Stomach smooth muscle (tissue), 2 donors: Measurements from ENCODE around the gene QPRT.
"Not testable (repeated sequence)": the region's sequence is repeated elsewhere in the genome, so short reads cannot be mapped to it uniquely, and the experiment has no call there.

ENCODE experiments used
- H3K27ac ChIP-seq: one replicate; pipeline ENCODE4 v1.7.0; 2013; ENCODE audit warnings: mild to moderate bottlenecking, low read length, inconsistent platforms
- H3K27me3 ChIP-seq, 2 donors: one replicate each; pipeline ENCODE4 v1.7.0; 2013; ENCODE audit warnings: low read length in 2 of 2; ENCODE audit not compliant: insufficient read depth in 2 of 2, control insufficient read depth in 1 of 2
- H3K36me3 ChIP-seq, 2 donors: one replicate each; pipeline ENCODE4 v1.7.0; 2013; ENCODE audit warnings: low read length in 2 of 2; ENCODE audit not compliant: control insufficient read depth in 2 of 2, insufficient read depth in 2 of 2
- H3K4me1 ChIP-seq: one replicate; pipeline ENCODE4 v1.7.0; 2013; ENCODE audit warnings: low read length; ENCODE audit not compliant: control insufficient read depth, insufficient read depth
- H3K4me3 ChIP-seq, 2 donors: one replicate each; pipeline ENCODE4 v1.7.0; 2013; ENCODE audit warnings: low read length in 2 of 2
- H3K9ac ChIP-seq, 2 donors: one replicate each; pipeline ENCODE4 v1.7.0; 2013; ENCODE audit warnings: low read length in 2 of 2, mild to moderate bottlenecking in 1 of 2
- H3K9me3 ChIP-seq, 2 donors: one replicate each; pipeline ENCODE4 v1.7.0; 2013; ENCODE audit warnings: low read length in 2 of 2; ENCODE audit not compliant: control insufficient read depth in 2 of 2
- donor health status: healthy.
- donor health status: Pancreatic carcinoma.

QPRT gene

GRCh38 chr16:29646947-29647346 lies 32.0 kb upstream of the QPRT start:
- Histone ChIP-seq H3K9me3 (no peaks in the 10 kb centered on the region), H3K36me3 (no peaks in the 10 kb centered on the region), H3K9ac (no peak overlapping the region), H3K27me3 (no peaks in the 10 kb centered on the region), H3K4me3 (no peak overlapping the region), H3K4me1 (no peaks in the 10 kb centered on the region), H3K27ac (no peak overlapping the region)

- Histone ChIP-seq H3K4me1 (no peaks in the 10 kb centered on the region), H3K4me3 (no peak overlapping the region), H3K27me3 (no peaks in the 10 kb centered on the region), H3K9ac (no peak overlapping the region), H3K36me3 (no peaks in the 10 kb centered on the region), H3K27ac (no peak overlapping the region), H3K9me3 (no peaks in the 10 kb centered on the region)
These were observed 29.1 kb upstream of the QPRT start for GRCh38 chr16:29649588-29650494.

- H3K9ac ChIP-seq: no peak overlapping the region
- H3K4me1 ChIP-seq: no peaks in the 10 kb centered on the region
- no peak overlapping the region for H3K4me3 ChIP-seq
- no peak overlapping the region for H3K27ac ChIP-seq
- no peaks in the 10 kb centered on the region for H3K27me3 ChIP-seq
- H3K36me3 ChIP-seq: no peaks in the 10 kb centered on the region
- H3K9me3 ChIP-seq: no peaks in the 10 kb centered on the region
These were observed 28.2 kb upstream of the QPRT start for GRCh38 chr16:29650771-29651170.

- Histone ChIP-seq H3K27me3 (no peaks in the 10 kb centered on the region), H3K4me3 (no peak overlapping the region), H3K36me3 (no peaks in the 10 kb centered on the region), H3K27ac (no peak overlapping the region), H3K9ac (no peak overlapping the region), H3K4me1 (no peaks in the 10 kb centered on the region), H3K9me3 (no peaks in the 10 kb centered on the region)
These were observed 27.1 kb upstream of the QPRT start for GRCh38 chr16:29651774-29652349.

- Histone ChIP-seq H3K4me3 (no peak overlapping the region), H3K4me1 (no peaks in the 10 kb centered on the region), H3K9ac (no peak overlapping the region), H3K27me3 (no peaks in the 10 kb centered on the region), H3K27ac (no peak overlapping the region), H3K36me3 (no peaks in the 10 kb centered on the region), H3K9me3 (no peaks in the 10 kb centered on the region)
These were observed 25.5 kb upstream of the QPRT start for GRCh38 chr16:29653471-29653870.

- not testable (repeated sequence) for H3K36me3 ChIP-seq, H3K4me1 ChIP-seq, H3K27ac ChIP-seq, H3K9me3 ChIP-seq, H3K9ac ChIP-seq, H3K4me3 ChIP-seq, H3K27me3 ChIP-seq
These were observed 25.1 kb upstream of the QPRT start for GRCh38 chr16:29653890-29654289.

GRCh38 chr16:29656688-29657523 lies 22.1 kb upstream of the QPRT start:
- Histone ChIP-seq H3K9me3 (no peaks in the 10 kb centered on the region), H3K4me3 (no peak overlapping the region), H3K9ac (no peak overlapping the region), H3K27me3 (no peaks in the 10 kb centered on the region), H3K36me3 (no peaks in the 10 kb centered on the region), H3K27ac (no peak overlapping the region), H3K4me1 (no peaks in the 10 kb centered on the region)

- Histone ChIP-seq H3K9me3 (no peaks in the 10 kb centered on the region), H3K9ac (no peak overlapping the region), H3K4me3 (no peak overlapping the region), H3K4me1 (no peaks in the 10 kb centered on the region), H3K36me3 (no peaks in the 10 kb centered on the region), H3K27me3 (no peaks in the 10 kb centered on the region), H3K27ac (no peak overlapping the region)
These were observed 20.3 kb upstream of the QPRT start for GRCh38 chr16:29658705-29659104.

- H3K36me3 ChIP-seq: no peaks in the 10 kb centered on the region
- H3K9ac ChIP-seq: no peak overlapping the region
- H3K27me3 ChIP-seq: peaks cover 5 to 9% of the 10 kb centered on the region in 2 donors
- H3K27ac ChIP-seq: no peak overlapping the region
- H3K4me3 ChIP-seq: no peak overlapping the region
- H3K4me1 ChIP-seq: no peaks in the 10 kb centered on the region
- H3K9me3 ChIP-seq: no peaks in the 10 kb centered on the region
These were observed 16.8 kb upstream of the QPRT start for GRCh38 chr16:29662000-29662728.

- Histone ChIP-seq H3K9me3 (no peaks in the 10 kb centered on the region), H3K4me1 (no peaks in the 10 kb centered on the region), H3K4me3 (no peak overlapping the region), H3K27me3 (peaks cover 5 to 9% of the 10 kb centered on the region in 2 donors), H3K27ac (no peak overlapping the region), H3K9ac (no peak overlapping the region), H3K36me3 (no peaks in the 10 kb centered on the region)
These were observed 16.3 kb upstream of the QPRT start for GRCh38 chr16:29662729-29663015.
